Body of pancreas (tissue), 4 donors: ENCODE measurements around the gene SCAP.

Experiments
- CTCF ChIP-seq, 7 experiments: fragments of 450-650 bp in 4 of 7; fragments of 200-600 bp in 3 of 7; sonication (generic) in 3 of 7; IDR thresholded peaks; one replicate each; pipeline ENCODE4 v1.5.1; 2016 to 2019; ENCODE audit warnings: antibody characterized with exemption in 7 of 7
- POLR2A ChIP-seq, 3 donors: fragments of 450-650 bp; IDR thresholded peaks; one replicate each; pipeline ENCODE4 v1.6.1; 2016; ENCODE audit warnings: antibody characterized with exemption in 3 of 3, mild to moderate bottlenecking in 2 of 3

DNA sequence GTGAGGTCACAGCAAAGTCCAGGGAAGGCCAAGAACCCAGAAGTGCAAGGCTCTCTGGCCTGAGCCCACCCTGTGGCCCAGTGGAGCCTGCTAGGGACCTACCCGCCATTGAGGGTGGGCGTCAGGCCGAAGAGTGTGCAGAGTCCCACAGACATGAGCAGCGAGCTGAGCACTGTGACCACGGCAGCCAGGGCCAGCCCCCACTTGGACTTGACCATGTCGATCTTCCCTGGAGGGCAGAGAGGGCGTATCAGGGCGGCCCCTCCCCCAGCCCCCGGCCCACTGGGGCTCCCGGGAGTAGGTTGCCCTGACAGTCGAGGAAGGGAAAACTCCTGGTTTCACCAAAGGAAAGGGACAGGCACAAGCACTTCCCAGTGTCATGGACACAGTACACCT is 50.4 kb downstream of the SCAP start:
- TF ChIP-seq CTCF (IDR thresholded peaks at IDR 0.05), result no peak
- no peak for TF ChIP-seq POLR2A (IDR thresholded peaks at IDR 0.05)
